Myocyte (in vitro differentiated cells): ENCODE measurements around the gene FOXP1. TPM values are rescaled to one million over a fixed set of nuclear protein-coding genes. Genes with fewer than 3 reads are reported as not detected.
A peak's percentile ranks its signal among the peaks of the same experiment; 100 is the strongest.

Experiments
- DNase-seq: peaks from one replicate; pipeline ENCODE4 v3.0.0-alpha.2; 2012; ENCODE audit warnings: low read depth
- total RNA-seq: library from RNA; depleted of rRNA; stranded (reverse); fragments of >200 nt; gene quantifications from 2 replicates; pipeline ENCODE4 v1.2.3, GENCODE V29; 2014

FOXP1 gene
- total RNA-seq, 1 donor from 2014 or later = 28.8 TPM

- no peak for DNase-seq
These were observed 18.2 kb downstream of the FOXP1 start for GRCh38 chr3:71565316-71565715.

- DNase-seq = no peak
These were observed 19.2 kb downstream of the FOXP1 start for GRCh38 chr3:71564361-71564760.

DNA sequence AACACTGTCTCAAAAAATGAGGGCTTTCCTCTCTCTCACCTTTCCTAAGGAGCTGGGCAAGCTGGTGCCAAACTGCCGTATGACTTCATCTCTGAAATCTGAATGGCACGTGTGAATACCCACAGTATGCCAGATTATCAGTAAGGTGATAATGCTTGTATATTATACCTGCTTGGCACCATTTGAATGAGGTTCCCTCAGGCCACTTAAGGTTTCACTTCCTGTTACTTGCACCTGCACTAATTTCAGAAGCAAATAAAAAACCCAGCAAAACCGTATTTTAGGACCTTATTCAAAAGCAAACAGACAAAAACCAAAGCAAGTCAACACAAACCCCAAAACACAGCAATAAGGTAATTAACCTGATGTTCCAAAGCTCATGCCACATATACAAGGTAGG lies 19.7 kb downstream of the FOXP1 start:
- no peak for DNase-seq

- DNase-seq = no peak
These were observed 20.6 kb downstream of the FOXP1 start for GRCh38 chr3:71562938-71563337.

- DNase-seq = no peak
These were observed 22.9 kb downstream of the FOXP1 start for GRCh38 chr3:71560665-71561064.

- DNase-seq = no peak
These were observed 23.9 kb downstream of the FOXP1 start for GRCh38 chr3:71559578-71560162.

- DNase-seq = no peak
These were observed 24.5 kb downstream of the FOXP1 start for GRCh38 chr3:71559021-71559420.

DNA sequence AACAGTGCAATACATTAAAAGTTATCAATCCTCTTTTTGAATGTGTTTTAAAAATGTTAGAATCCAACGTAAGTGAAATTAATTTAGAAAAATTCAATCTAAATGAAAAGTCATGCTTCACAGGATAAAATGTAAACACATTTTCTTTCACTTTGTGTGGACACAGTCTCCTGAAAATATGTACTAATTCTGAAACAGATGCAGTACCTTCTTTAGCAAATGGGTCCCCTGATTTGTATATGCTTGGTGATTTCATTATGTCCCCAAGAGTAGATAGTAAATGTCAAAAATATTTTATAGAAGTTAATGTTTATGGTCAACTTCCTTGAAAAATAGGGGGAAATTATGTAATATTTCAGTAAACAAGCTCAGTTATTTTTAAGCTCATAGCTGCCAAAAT lies 28.9 kb downstream of the FOXP1 start:
- DNase-seq = no peak

- DNase-seq = no peak
These were observed 32.1 kb downstream of the FOXP1 start for GRCh38 chr3:71551311-71551919.

- no peak for DNase-seq
These were observed 33.6 kb downstream of the FOXP1 start for GRCh38 chr3:71549951-71550350.

DNA sequence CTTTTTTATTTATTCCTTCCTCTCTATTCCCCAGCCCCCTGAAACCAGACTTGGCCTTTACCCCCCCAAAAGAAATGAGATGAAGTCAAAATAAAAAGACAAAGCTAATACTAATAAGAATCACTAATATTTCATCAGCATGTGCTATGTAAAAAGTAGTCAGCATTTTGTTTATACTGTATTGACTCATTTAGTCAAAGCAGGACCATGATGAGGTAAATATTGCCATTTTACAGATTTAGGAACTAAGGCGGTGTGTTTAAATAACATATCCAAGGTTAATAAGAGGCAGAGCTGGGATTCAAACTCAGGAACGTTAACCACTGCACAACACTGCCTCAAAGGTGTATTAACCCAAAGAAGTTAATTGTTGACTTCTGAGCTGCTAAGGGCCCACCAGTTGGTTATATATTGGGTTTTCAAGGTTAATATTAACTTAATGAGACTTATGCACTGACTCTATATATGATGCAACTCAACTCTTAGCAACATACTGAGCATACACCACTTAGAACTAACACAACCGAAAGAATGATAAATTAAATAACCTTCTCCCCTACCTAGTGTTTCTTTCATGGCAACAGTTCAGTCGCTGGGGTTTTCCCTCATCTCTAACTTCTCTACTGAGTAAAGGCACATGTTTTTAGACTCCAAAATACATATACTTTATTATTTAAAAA lies 34.7 kb downstream of the FOXP1 start:
- no peak for DNase-seq

DNA sequence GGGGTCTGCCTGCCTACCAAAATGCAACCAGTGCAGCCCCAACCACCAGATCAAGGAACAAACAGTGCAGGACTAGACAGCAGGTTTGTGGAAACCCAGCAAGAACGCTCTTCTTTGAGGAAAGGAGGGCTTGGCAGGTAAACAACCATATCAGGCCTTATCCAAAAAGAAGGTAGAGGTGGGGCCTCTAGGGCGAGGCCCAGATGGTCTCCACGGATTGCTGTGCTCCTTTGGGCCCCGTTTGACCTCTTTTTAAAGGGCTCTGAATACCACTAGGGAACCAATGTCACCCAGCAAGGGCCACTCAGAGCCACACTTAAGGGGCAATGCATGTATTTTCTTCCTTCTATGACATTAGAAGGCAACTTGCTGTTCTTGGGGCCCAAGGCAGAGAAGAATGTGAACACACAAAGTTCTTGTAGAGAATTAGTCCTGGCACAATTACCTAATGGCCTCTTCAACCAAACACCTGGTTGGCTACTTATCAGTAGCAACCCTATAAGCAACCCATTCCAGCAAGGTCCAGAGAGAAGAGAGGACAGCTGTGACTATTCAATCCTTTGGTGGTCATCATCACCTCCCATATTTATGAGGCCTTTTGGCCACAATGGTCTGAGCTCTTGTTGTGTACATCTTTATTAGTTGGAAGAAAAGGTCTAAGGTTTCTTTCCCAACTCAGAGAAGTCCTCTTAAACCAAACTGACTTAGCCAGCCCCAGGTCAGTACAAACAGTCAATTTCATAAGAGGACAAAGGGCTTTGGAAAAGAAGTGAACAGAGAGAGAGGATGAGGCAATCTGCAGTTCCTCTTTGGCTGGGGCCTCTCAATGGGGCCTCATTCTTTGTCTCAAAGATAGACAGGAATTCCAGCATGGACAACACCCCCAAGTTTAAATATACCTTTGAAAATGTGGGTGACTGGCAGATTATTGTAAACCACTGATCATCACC lies 36.0 kb downstream of the FOXP1 start:
- no peak for DNase-seq

GRCh38 chr3:71546821-71547220 lies 36.7 kb downstream of the FOXP1 start:
- no peak for DNase-seq

- DNase-seq = no peak
These were observed 38.2 kb downstream of the FOXP1 start for GRCh38 chr3:71545330-71545729.

- DNase-seq = no peak
These were observed 40.0 kb downstream of the FOXP1 start for GRCh38 chr3:71543371-71544016.

GRCh38 chr3:71542521-71543370 lies 40.8 kb downstream of the FOXP1 start:
- peak; percentile 82 for DNase-seq

DNA sequence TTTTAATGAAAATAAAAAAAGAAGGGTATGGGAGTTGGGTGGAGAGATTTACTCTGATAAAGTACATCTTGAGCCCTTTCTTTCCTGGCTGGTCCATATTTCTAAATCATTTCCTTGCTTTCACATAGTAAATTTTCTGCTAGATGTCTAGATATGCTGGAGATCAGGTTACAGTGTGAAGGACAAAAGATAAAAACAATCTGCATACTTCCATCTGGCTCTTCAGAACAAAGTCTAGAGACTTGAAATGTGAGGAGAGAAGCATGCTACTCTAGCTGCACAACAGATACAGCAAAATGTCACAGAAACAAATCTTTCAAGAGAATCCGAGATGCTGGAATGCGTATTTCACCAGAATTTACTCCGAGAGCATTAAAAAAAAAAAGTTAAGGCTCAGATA lies 42.2 kb downstream of the FOXP1 start:
- DNase-seq = no peak

DNA sequence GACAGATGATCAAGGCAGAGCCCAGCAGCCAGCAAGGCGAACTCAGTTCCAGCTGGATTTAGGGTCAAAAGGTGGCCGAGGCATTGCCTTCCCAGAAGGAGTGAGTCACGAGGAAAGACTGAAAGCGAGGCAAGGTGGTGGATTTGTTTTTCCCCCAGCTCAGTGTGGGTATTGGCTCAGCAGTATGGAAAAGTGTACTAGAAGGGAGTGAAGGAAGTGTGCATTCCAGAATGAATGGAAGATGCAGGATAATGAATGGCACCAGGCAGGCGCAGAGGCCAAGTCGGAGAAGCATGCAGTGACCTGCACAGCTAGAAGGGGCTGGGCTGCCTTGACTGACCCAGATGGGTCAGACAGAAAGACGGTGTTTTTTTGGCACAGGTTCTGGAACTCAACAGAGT lies 46.3 kb downstream of the FOXP1 start:
- peak; percentile 75 for DNase-seq

DNA sequence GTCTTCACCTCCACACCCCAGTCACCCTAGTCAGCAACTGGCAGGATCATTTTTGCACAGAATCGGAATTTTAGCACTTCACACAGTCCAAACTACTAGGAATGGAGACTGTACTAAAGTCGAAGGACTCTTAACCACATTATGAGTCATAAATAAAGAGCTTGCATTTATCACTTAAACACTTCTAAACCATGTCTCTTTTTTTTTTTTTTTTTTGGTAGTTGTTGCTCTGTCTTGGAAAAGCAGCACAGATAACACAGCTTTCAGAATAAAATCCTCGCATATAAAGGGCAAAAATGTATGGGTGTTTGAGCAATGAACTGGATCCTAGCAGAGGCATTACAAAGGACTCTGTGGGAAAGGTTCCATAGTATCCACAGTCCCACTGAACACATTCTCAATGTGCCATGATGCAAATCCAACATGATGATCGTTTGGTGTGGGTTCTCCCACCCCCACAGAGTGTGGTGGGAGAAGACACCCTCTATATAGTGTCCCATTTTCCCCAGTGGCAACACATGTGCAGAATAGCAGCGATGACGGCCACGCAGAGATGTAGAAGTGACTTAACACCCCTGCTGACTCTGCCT lies 47.1 kb downstream of the FOXP1 start:
- DNase-seq = peak; percentile 45

GRCh38 chr3:71533588-71533987 lies 49.9 kb downstream of the FOXP1 start:
- no peak for DNase-seq
